Small intestine (tissue), 7 donors: ENCODE data around the gene RHOV. TPM values are rescaled to one million over a fixed set of nuclear protein-coding genes. Genes with fewer than 3 reads are reported as not detected.

ENCODE experiments used
- DNase-seq, 2 donors: peaks; one replicate each; pipeline versions ENCODE4 v3.0.0 to v3.0.0-alpha.2; 2013
- FAIRE-seq: peaks from 2 replicates; lab custom pipeline; 2012; peaks lifted over from hg19 to GRCh38; lab: Jason Lieb, UNC
- H3K27ac ChIP-seq, 3 donors: one replicate each; pipeline ENCODE4 v1.5.1; 2013; ENCODE audit warnings: low read length in 2 of 3, mild to moderate bottlenecking in 2 of 3, control low read depth in 1 of 3, inconsistent platforms in 1 of 3, low read depth in 1 of 3, moderate library complexity in 1 of 3
- H3K27me3 ChIP-seq, 3 donors: one replicate each; pipeline ENCODE4 v1.6.1; 2013; ENCODE audit warnings: low read length in 3 of 3, inconsistent platforms in 1 of 3; ENCODE audit not compliant: control insufficient read depth in 3 of 3, insufficient read depth in 3 of 3
- H3K36me3 ChIP-seq, 3 donors: one replicate each; pipeline ENCODE4 v1.6.1; 2013; ENCODE audit warnings: low read length in 3 of 3, inconsistent platforms in 1 of 3, low read depth in 1 of 3, mild to moderate bottlenecking in 1 of 3, moderate library complexity in 1 of 3; ENCODE audit not compliant: control insufficient read depth in 3 of 3, insufficient read depth in 2 of 3
- H3K4me1 ChIP-seq, 3 donors: one replicate each; pipeline ENCODE4 v1.6.1; 2013; ENCODE audit warnings: low read length in 2 of 3, inconsistent platforms in 1 of 3, low read depth in 1 of 3, mild to moderate bottlenecking in 1 of 3, moderate library complexity in 1 of 3; ENCODE audit not compliant: control insufficient read depth in 3 of 3, insufficient read depth in 2 of 3
- H3K4me3 ChIP-seq, 3 donors: one replicate each; pipeline ENCODE4 v1.5.1; 2013; ENCODE audit warnings: low read length in 3 of 3, control low read depth in 1 of 3, inconsistent platforms in 1 of 3, low read depth in 1 of 3, mild to moderate bottlenecking in 1 of 3, moderate library complexity in 1 of 3
- H3K9me3 ChIP-seq, 2 donors: one replicate each; pipeline ENCODE4 v1.6.1; 2013; ENCODE audit warnings: low read depth in 1 of 2, low read length in 1 of 2; ENCODE audit not compliant: control insufficient read depth in 2 of 2, insufficient read depth in 1 of 2
- WGBS, 3 donors: extraction: QIAGEN DNeasy Blood & Tissue Kit; methylation state at CpG; one replicate each; pipeline ENCODE4 v1.1.7; 2013; 5-methylcytosine and 5-hydroxymethylcytosine counted together
- polyA plus RNA-seq, 4 donors: library from polyadenylated mRNA; stranded (reverse) in 3 of 4; unstranded in 1 of 4; fragments of 200-250 nt in 3 of 4; fragments of 120-200 nt in 1 of 4; gene quantifications; one replicate each; pipeline versions ENCODE4 v1.2.1 to v1.2.3, GENCODE V29; 2013
- donor health status: healthy with polysubstance abuse.
- donor health status: control.
- donor health status: control.
- donor health status: Bipolar disorder and iron deficiency.
- donor health status: healthy.

The RHOV gene
- polyA plus RNA-seq, 4 donors = 0.67 to 1.9 (median 1.6) TPM

GRCh38 chr15:40889112-40889511, 15.1 kb upstream of the RHOV start:
- Histone ChIP-seq H3K4me3 (no peak overlapping the region), H3K27ac (no peak overlapping the region), H3K9me3 (no peaks in the 10 kb centered on the region), H3K36me3 (no peaks in the 10 kb centered on the region), H3K4me1 (peaks cover 0 to 24% (median 2%) of the 10 kb centered on the region in 3 donors), H3K27me3 (no peaks in the 10 kb centered on the region)
- DNase-seq (no peak), FAIRE-seq (no peak)

GRCh38 chr15:40886586-40886985, 12.6 kb upstream of the RHOV start:
- Histone ChIP-seq H3K4me3 (no peak overlapping the region), H3K36me3 (no peaks in the 10 kb centered on the region), H3K4me1 (peaks cover 0 to 1% (median 0%) of the 10 kb centered on the region in 3 donors), H3K9me3 (peaks cover 0 to 6% of the 10 kb centered on the region in 2 donors), H3K27me3 (peaks cover 0 to 2% (median 0%) of the 10 kb centered on the region in 3 donors), H3K27ac (no peak overlapping the region)
- FAIRE-seq = no peak
- peak in 1 of 2 donors; percentile 0 for DNase-seq
- WGBS, 3 donors = 68 to 89% (median 75%) methylated on average over 1 of the region's 1 CpG

GRCh38 chr15:40881351-40881750, 7.3 kb upstream of the RHOV start:
- Histone ChIP-seq H3K9me3 (peaks cover 0 to 6% of the 10 kb centered on the region in 2 donors), H3K4me3 (no peak overlapping the region), H3K4me1 (no peaks in the 10 kb centered on the region), H3K27ac (no peak overlapping the region), H3K36me3 (no peaks in the 10 kb centered on the region), H3K27me3 (peaks cover 0 to 2% (median 0%) of the 10 kb centered on the region in 3 donors)
- FAIRE-seq = no peak
- WGBS, 3 donors = 95 to 98% (median 96%) methylated on average over 6 of the region's 6 CpGs
- no peak for DNase-seq

- DNase-seq = peak; percentile 64 to 90
- 20 to 55% (median 40%) methylated on average over 6 of the region's 6 CpGs for WGBS, 3 donors
- Histone ChIP-seq H3K4me1 (peaks cover 0 to under 1% (median 0%) of the 10 kb centered on the region in 3 donors), H3K27ac (no peak overlapping the region), H3K27me3 (peaks cover 0 to 2% (median 2%) of the 10 kb centered on the region in 3 donors), H3K36me3 (no peaks in the 10 kb centered on the region), H3K4me3 (no peak overlapping the region), H3K9me3 (peaks cover 0 to 6% of the 10 kb centered on the region in 2 donors)
- no peak for FAIRE-seq
Measured at GRCh38 chr15:40879609-40880008, 5.6 kb upstream of the RHOV start.

GRCh38 chr15:40878785-40879184, 4.8 kb upstream of the RHOV start:
- H3K9me3 ChIP-seq = peaks cover 0 to 6% of the 10 kb centered on the region in 2 donors
- FAIRE-seq (no peak), DNase-seq (no peak)
- whole genome bisulfite sequencing, 3 donors = 67 to 84% (median 83%) methylated on average over 1 of the region's 1 CpG
- H3K27me3 ChIP-seq = peaks cover 0 to 3% (median 2%) of the 10 kb centered on the region in 3 donors
- no peak overlapping the region for H3K27ac ChIP-seq
- H3K4me1 ChIP-seq = peaks cover 0 to 2% (median 0%) of the 10 kb centered on the region in 3 donors
- H3K36me3 ChIP-seq = no peaks in the 10 kb centered on the region
- no peak overlapping the region for H3K4me3 ChIP-seq

- Histone ChIP-seq H3K9me3 (peaks cover 0 to 3% of the 10 kb centered on the region in 2 donors), H3K4me3 (no peak overlapping the region), H3K36me3 (no peaks in the 10 kb centered on the region), H3K4me1 (peaks cover 0 to 2% (median 2%) of the 10 kb centered on the region in 3 donors), H3K27ac (no peak overlapping the region), H3K27me3 (peaks cover 0 to 10% (median 3%) of the 10 kb centered on the region in 3 donors)
- 66 to 74% (median 69%) methylated on average over 2 of the region's 2 CpGs for WGBS, 3 donors
- DNase-seq (no peak), FAIRE-seq (no peak)
Measured at GRCh38 chr15:40877694-40878093, 3.7 kb upstream of the RHOV start.

- H3K4me1 ChIP-seq = peaks cover 0 to 13% (median 2%) of the 10 kb centered on the region in 3 donors
- H3K27ac ChIP-seq = no peak overlapping the region
- DNase-seq = no peak
- no peak for FAIRE-seq
- no peaks in the 10 kb centered on the region for H3K36me3 ChIP-seq
- H3K27me3 ChIP-seq = peaks cover 0 to 10% (median 3%) of the 10 kb centered on the region in 3 donors
- H3K9me3 ChIP-seq = no peaks in the 10 kb centered on the region
- H3K4me3 ChIP-seq = no peak overlapping the region
- 86 to 91% (median 89%) methylated on average over 6 of the region's 6 CpGs for WGBS, 3 donors
Measured at GRCh38 chr15:40875991-40876730, 2.1 kb upstream of the RHOV start.

GRCh38 chr15:40872791-40873693, 992 bp downstream of the RHOV start:
- no peak for FAIRE-seq
- Histone ChIP-seq H3K9me3 (no peaks in the 10 kb centered on the region), H3K4me1 (peaks cover 0 to 13% (median 5%) of the 10 kb centered on the region in 3 donors), H3K36me3 (no peaks in the 10 kb centered on the region), H3K27me3 (peaks cover 0 to 10% (median 3%) of the 10 kb centered on the region in 3 donors), H3K4me3 (peak overlapping the region in 2 of 3 donors; percentile 41 to 55), H3K27ac (no peak overlapping the region)
- 57 to 68% (median 66%) methylated on average over 33 of the region's 33 CpGs for WGBS, 3 donors
- no peak for DNase-seq
